ENCODE measurements around the gene CALR3.

CALR3 gene

DNA sequence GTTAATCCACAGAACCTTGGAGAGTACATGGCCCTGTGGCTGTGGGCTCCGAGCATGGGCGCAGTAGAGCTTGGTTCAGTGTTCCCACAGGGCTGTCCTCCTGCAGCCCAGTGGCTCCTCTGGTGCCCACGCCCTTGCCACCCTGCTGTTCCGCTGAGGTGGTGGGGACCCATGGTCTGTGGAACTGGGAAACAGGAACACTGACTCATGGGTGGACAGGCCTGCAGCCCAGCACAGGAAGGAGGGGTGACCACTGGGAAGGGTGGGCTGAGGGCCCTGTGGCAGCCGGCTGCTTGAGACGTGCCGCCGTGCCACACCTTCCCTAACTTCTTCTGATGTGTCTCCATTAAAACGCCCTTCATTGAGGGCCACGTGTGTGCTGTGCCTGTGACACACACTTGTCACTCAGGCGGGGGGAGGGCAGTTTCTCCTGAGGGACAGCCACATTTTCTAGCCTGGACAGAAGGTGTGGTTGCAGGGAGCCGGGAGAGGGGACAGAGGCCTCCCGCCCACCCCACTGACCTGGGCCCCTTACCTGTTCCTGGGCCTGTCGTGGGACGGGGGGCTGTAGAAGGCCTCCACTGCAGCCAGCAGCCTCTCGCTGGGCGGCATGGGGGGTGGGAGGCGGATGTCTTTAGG is 25.1 kb upstream of the CALR3 start:
- H3K27ac Mint-ChIP-seq, result no peak overlapping the region
- TF ChIP-seq, protein P1, sequence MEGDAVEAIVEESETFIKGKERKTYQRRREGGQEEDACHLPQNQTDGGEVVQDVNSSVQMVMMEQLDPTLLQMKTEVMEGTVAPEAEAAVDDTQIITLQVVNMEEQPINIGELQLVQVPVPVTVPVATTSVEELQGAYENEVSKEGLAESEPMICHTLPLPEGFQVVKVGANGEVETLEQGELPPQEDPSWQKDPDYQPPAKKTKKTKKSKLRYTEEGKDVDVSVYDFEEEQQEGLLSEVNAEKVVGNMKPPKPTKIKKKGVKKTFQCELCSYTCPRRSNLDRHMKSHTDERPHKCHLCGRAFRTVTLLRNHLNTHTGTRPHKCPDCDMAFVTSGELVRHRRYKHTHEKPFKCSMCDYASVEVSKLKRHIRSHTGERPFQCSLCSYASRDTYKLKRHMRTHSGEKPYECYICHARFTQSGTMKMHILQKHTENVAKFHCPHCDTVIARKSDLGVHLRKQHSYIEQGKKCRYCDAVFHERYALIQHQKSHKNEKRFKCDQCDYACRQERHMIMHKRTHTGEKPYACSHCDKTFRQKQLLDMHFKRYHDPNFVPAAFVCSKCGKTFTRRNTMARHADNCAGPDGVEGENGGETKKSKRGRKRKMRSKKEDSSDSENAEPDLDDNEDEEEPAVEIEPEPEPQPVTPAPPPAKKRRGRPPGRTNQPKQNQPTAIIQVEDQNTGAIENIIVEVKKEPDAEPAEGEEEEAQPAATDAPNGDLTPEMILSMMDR (IDR thresholded peaks at IDR 0.05; ENCODE audit: unreplicated experiment in 3 of 3), result no peak
- no peaks in the 10 kb centered on the region for H3K4me1 Mint-ChIP-seq

DNA sequence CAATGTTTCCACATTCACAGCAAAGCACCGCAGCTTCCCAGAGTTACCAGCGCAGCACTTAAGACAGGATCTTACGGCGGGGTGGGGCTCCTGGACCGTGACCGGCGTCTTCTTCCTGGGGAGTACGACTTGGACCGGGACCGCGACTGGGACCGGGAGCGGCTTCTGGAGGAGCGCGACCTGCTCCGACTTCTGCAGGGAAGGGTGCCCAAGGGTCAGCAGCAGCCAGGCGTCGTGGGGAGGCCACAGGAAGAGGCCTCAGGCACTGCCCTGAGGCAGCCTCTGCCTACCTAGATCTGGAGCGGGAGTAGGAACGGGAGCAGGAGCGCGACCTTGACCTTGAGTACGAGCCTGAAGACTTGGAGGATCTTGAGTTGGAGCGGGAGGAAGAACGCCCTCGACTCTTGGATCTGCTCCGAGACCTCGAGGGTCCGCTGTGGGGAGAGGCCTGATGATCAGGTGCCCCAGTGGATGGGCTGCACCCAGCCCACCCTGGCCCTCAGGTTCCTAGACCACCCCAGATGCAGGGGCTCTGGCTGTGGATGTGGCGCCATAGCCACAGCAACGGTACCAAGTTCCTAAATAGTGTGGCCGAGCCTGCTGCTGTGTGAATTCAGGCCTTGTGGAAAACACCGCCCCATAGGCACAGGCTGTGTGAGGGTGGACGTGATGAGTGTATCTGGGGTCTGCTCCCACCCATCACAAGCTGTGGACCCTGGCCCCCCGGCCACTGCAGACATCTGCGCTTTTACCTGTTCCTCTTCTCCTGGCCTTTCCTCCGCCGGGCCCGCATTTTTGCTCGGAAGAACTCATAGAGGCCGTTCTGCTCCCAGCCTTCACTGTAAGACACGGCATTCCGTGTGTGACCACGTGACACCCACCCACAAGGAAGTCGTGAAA is 24.4 kb upstream of the CALR3 start:
- TF ChIP-seq, protein P1 (IDR thresholded peaks at IDR 0.05; ENCODE audit: unreplicated experiment in 3 of 3), result no peak
- no peaks in the 10 kb centered on the region for H3K27me3 Mint-ChIP-seq (ENCODE audit: low read depth)
- H3K27ac Mint-ChIP-seq, result no peak overlapping the region
- H3K4me1 Mint-ChIP-seq, result no peaks in the 10 kb centered on the region
- no peaks in the 10 kb centered on the region for H3K9me3 Mint-ChIP-seq
- H3K36me3 Mint-ChIP-seq (ENCODE audit: low read depth), result peaks cover 47% of the 10 kb centered on the region
- no peak overlapping the region for H3K4me3 Mint-ChIP-seq

More for the DNA sequence above, 25.1 kb upstream of the CALR3 start:
- Mint-ChIP-seq H3K9me3 (no peaks in the 10 kb centered on the region), H3K27me3 (ENCODE audit: low read depth) (no peaks in the 10 kb centered on the region), H3K4me3 (no peak overlapping the region), H3K36me3 (ENCODE audit: low read depth) (peaks cover 51% of the 10 kb centered on the region)

DNA sequence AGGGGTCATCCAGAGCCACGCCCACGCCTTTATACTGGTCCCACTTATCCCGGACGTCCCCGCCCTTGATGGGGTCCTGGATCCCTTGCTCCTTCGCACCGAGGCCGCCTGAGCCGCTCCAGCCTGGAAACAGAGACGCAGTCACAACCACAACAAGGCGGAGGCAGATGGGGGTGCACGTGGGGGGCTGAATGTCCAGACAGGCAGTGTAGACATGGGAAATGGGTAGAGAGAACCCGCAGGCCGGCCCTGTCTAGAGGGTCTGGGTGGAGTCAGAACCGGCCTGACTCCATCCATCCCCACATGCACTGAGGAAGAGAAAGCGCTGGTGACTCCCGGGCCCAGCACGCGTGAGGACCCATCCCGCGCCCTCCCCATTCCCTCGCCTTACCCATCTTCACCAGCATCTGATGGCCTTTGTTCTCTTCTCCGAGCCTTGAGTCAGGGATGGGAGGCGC is 23.3 kb upstream of the CALR3 start:
- H3K9me3 Mint-ChIP-seq, result no peaks in the 10 kb centered on the region
- no peaks in the 10 kb centered on the region for H3K4me1 Mint-ChIP-seq
- H3K27ac Mint-ChIP-seq, result no peak overlapping the region
- H3K27me3 Mint-ChIP-seq (ENCODE audit: low read depth), result no peaks in the 10 kb centered on the region
- no peak overlapping the region for H3K4me3 Mint-ChIP-seq
- peaks cover 47% of the 10 kb centered on the region for H3K36me3 Mint-ChIP-seq (ENCODE audit: low read depth)
- TF ChIP-seq, protein P1 (IDR thresholded peaks at IDR 0.05; ENCODE audit: unreplicated experiment in 3 of 3), result no peak

DNA sequence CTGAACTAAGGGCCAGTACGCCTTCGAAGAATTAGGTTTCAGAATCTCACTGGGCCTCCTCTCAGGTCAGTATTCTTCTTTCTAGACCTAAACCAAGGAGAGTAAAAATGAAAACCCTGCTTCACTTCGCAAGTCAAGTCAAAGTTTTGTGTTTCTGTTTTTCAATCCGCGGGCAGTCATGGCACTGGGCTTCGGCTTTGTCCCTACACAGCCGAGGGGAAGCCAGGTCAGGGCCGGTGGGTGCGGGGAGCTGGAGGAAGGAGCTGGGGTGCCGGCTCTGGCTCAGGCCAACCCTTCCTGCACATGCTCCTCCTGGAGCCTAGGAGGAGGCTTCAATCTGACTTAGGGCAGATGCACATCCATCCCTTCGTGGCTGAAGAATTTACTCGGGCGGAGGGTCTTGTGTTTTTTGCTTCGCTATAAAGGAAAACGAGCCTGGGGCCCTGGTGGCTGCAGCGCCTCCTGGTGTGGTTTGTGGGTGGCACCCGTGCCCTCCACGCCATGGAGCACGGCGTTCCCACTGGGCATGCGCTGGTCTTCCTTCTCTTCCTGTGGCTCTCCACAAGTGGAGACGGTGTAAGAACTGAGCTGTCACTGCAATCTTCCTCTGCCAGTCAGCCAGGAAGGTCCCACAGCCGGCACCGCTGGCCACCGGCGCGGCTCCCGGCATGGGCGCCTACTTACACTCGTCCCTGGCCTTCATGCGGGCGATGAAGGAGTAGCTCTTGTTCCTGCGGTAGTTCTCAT is 22.7 kb upstream of the CALR3 start:
- TF ChIP-seq, protein P1 (IDR thresholded peaks at IDR 0.05; ENCODE audit: unreplicated experiment in 3 of 3), result no peak
- Mint-ChIP-seq H3K27me3 (ENCODE audit: low read depth) (no peaks in the 10 kb centered on the region), H3K4me1 (no peaks in the 10 kb centered on the region), H3K9me3 (no peaks in the 10 kb centered on the region), H3K36me3 (ENCODE audit: low read depth) (peaks cover 42% of the 10 kb centered on the region), H3K4me3 (no peak overlapping the region), H3K27ac (no peak overlapping the region)

DNA sequence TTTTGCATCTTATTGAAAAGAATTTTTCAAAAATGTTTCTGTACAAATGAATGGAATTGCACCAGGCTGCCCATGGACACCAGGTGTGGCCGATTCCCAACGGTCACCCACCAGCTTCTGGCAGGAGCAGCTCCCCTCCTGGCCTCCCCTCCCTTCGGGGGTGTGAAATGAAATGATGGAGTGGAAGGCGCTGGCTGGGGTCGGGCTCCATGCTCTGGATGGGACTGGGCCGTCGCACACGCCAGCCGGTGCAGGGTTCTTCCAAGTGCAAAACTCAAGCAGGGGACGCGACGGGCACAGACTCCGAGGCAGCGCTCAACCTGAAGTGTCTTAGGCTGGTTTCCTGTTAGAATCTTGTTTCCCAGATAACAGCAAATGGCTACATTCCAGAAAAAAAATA is 22.1 kb upstream of the CALR3 start:
- H3K4me3 Mint-ChIP-seq, result no peak overlapping the region
- H3K4me1 Mint-ChIP-seq, result no peaks in the 10 kb centered on the region
- no peak overlapping the region for H3K27ac Mint-ChIP-seq
- H3K36me3 Mint-ChIP-seq (ENCODE audit: low read depth), result peaks cover 41% of the 10 kb centered on the region
- TF ChIP-seq, protein P1 (IDR thresholded peaks at IDR 0.05; ENCODE audit: unreplicated experiment in 3 of 3), result no peak
- no peaks in the 10 kb centered on the region for H3K27me3 Mint-ChIP-seq (ENCODE audit: low read depth)
- H3K9me3 Mint-ChIP-seq, result no peaks in the 10 kb centered on the region
